GM19395 (cell line): Measurements from ENCODE around the gene BZW1.

Experiments used
- ATAC-seq: cut with Tn5 transposase; IDR thresholded peaks from one replicate; pipeline ENCODE4 v1.9.1; 2021; ENCODE audit warnings: mild to moderate bottlenecking, moderate library complexity; ENCODE audit not compliant: unreplicated experiment

BZW1 gene

DNA sequence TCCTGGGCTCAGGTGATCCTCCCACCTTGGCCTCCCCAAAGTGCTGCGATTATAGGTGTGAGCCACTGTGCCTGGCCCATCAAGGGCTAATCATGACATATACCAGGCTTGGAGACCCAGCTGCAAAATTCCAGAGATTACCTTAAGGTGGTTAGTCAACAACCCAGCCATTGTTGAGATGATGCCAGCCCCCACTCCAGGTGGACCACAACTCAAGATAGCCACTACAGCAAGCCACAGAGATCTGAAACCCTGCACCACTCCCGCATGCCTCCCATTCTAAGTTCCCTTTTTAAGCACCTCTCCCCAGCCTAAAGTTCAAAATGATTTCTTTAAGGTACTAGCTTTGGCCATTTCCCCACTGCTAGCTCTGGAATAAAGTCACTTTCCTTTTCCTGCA is 57.3 kb downstream of the BZW1 start:
- no peak for ATAC-seq

DNA sequence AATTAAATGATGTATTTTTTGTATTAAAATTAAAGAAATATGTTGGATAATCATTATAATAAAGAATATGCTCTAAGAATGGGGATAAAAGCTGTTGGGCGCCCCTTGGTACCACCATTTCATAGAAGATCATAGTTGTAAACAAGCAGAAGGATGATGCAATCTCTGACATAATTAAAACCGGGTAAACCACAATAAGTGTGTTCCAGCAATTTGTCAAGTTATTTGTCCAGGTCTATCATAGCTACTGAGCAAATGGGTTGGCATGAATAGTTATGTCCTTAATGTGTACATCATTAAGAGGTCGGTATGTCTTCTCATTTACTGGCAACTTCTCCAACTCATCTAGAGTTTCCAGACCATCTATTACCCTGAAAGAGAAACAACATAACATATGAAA is 59.4 kb downstream of the BZW1 start:
- no peak for ATAC-seq

DNA sequence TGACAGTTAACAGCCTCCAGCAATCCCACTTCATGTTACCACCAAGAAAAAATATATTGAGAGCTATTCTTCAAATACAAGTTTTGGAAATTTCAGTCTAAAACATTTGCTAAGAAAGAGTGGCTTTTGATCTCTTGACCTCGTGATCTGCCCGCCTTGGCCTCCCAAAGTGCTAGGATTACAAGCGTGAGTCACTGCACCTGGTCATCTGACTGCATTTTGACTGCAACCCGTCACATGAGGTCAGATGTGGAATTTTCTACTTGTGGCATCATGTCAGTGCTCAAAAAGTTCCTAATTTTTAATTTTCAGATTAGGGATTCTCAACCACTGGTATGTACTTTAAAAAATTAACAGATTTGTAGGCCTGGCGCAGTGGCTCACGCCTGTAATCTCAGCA is 61.9 kb downstream of the BZW1 start:
- no peak for ATAC-seq
